HEK293T (cell line): Measurements from ENCODE around the gene ANK3.

Experiments used
- CTCF ChIA-PET: fragments of 350-600 bp; formaldehyde crosslinking; extraction: SDS; loops from one replicate; lab custom pipeline; 2021; ENCODE audit warnings: antibody characterized with exemption, inconsistent platforms; lab: Yijun Ruan, JAX
- POLR2A ChIA-PET: fragments of 350-600 bp; formaldehyde crosslinking; extraction: SDS; loops from one replicate; lab custom pipeline; 2020; ENCODE audit warnings: antibody characterized with exemption, inconsistent platforms; lab: Yijun Ruan, JAX
- DNase-seq: peaks from one replicate; pipeline ENCODE4 v3.0.0; 2012; ENCODE audit warnings: mixed read lengths; ENCODE audit errors: extremely low spot score
- ARNT ChIP-seq: fragments of 450-650 bp; IDR thresholded peaks from 2 replicates; pipeline ENCODE4 v1.6.1; 2017; ENCODE audit warnings: mild to moderate bottlenecking
- BHLHE40 ChIP-seq: fragments of 450-650 bp; IDR thresholded peaks from 2 replicates; pipeline ENCODE4 v1.6.1; 2016; ENCODE audit warnings: mild to moderate bottlenecking, moderate library complexity, borderline replicate concordance
- CTBP1 ChIP-seq: fragments of 450-650 bp; IDR thresholded peaks from 2 replicates; pipeline ENCODE4 v1.6.1; 2016; ENCODE audit warnings: borderline replicate concordance
- ELF4 ChIP-seq: fragments of 450-650 bp; IDR thresholded peaks from 2 replicates; pipeline ENCODE4 v1.6.1; 2017; ENCODE audit warnings: antibody characterized with exemption
- FOXA1 ChIP-seq: fragments of 450-650 bp; IDR thresholded peaks from 2 replicates; pipeline ENCODE4 v1.6.1; 2016; ENCODE audit warnings: mild to moderate bottlenecking
- FOXK2 ChIP-seq: fragments of 450-650 bp; IDR thresholded peaks from 2 replicates; pipeline ENCODE4 v1.6.1; 2016; ENCODE audit warnings: mild to moderate bottlenecking
- FOXM1 ChIP-seq: fragments of 450-650 bp; IDR thresholded peaks from 2 replicates; pipeline ENCODE4 v1.6.1; 2017; ENCODE audit warnings: mild to moderate bottlenecking, borderline replicate concordance
- HDGF ChIP-seq: fragments of 450-650 bp; IDR thresholded peaks from 2 replicates; pipeline ENCODE4 v1.6.1; 2017; ENCODE audit warnings: antibody characterized with exemption, borderline replicate concordance
- L3MBTL2 ChIP-seq: fragments of 450-650 bp; conservative IDR thresholded peaks from 2 replicates; pipeline ENCODE4 v1.6.1; 2016; ENCODE audit warnings: mild to moderate bottlenecking
- LEF1 ChIP-seq: fragments of 450-650 bp; IDR thresholded peaks from 2 replicates; pipeline ENCODE4 v1.6.1; 2017; ENCODE audit warnings: mild to moderate bottlenecking, borderline replicate concordance
- NFRKB ChIP-seq: fragments of 450-650 bp; IDR thresholded peaks from 2 replicates; pipeline ENCODE4 v1.6.1; 2016; ENCODE audit warnings: mild to moderate bottlenecking, moderate library complexity
- PKNOX1 ChIP-seq: fragments of 450-650 bp; IDR thresholded peaks from 2 replicates; pipeline ENCODE4 v1.6.1; 2016
- SP1 ChIP-seq: fragments of 450-650 bp; IDR thresholded peaks from 2 replicates; pipeline ENCODE4 v1.6.1; 2017
- SUZ12 ChIP-seq: fragments of 450-650 bp; IDR thresholded peaks from 2 replicates; pipeline ENCODE4 v1.6.1; 2016; ENCODE audit warnings: mild to moderate bottlenecking
- TARDBP ChIP-seq: fragments of 450-650 bp; IDR thresholded peaks from 2 replicates; pipeline ENCODE4 v1.6.1; 2016
- ZNF384 ChIP-seq: fragments of 450-650 bp; IDR thresholded peaks from 2 replicates; pipeline ENCODE4 v1.6.1; 2016

ANK3 gene

GRCh38 chr10:60389413-60390025 is at the start of gene ANK3:
TSS of gene ANK3 (minus strand) at chr10:60389875. CDS start at chr10:60389538, 337 bp downstream.
- POLR2A ChIA-PET = no interaction called here
- no peak for DNase-seq
- CTCF ChIA-PET = no interaction called here
- TF ChIP-seq FOXK2 (no peak), NFRKB (no peak), ELF4 (no peak)

GRCh38 chr10:60434418-60435046 is 44.9 kb upstream of the ANK3 start:
- POLR2A ChIA-PET = no interaction called here
- no peak for TF ChIP-seq HDGF
- TF ChIP-seq CTBP1 = no peak
- TF ChIP-seq TARDBP = no peak
- TF ChIP-seq LEF1 = no peak
- TF ChIP-seq ZNF384 = no peak
- TF ChIP-seq ELF4 = no peak
- TF ChIP-seq NFRKB = no peak
- no peak for TF ChIP-seq FOXM1
- TF ChIP-seq L3MBTL2 = no peak
- no peak for TF ChIP-seq ARNT
- no peak for TF ChIP-seq FOXA1
- no peak for TF ChIP-seq FOXK2
- no peak for TF ChIP-seq SP1
- DNase-seq = peak; percentile 50
- CTCF ChIA-PET = interaction anchor here (1.4 kb wide), 1 partner anchor 98 kb away, joined by 5 read pairs; no protein-coding TSS in a partner anchor

- ChIA-PET CTCF (interaction anchor here (0.6 to 1.4 kb wide), 2 partner anchors 11 to 98 kb away, joined by 4 to 5 read pairs; no protein-coding TSS in a partner anchor), POLR2A (no interaction called here)
- DNase-seq = no peak
- TF ChIP-seq LEF1 = no peak
- no peak for TF ChIP-seq CTBP1
- no peak for TF ChIP-seq PKNOX1
- no peak for TF ChIP-seq HDGF
- no peak for TF ChIP-seq ZNF384
- no peak for TF ChIP-seq SUZ12
- no peak for TF ChIP-seq FOXK2
- TF ChIP-seq BHLHE40 = no peak
- TF ChIP-seq ELF4 = no peak
- TF ChIP-seq L3MBTL2 = no peak
- TF ChIP-seq FOXA1 = no peak
- TF ChIP-seq ARNT = no peak
- TF ChIP-seq SP1 = no peak
- TF ChIP-seq FOXM1 = no peak
- TF ChIP-seq TARDBP = no peak
- TF ChIP-seq NFRKB = no peak
These were observed 44.0 kb upstream of the ANK3 start for GRCh38 chr10:60433684-60434083.

GRCh38 chr10:60430836-60431597 is 41.3 kb upstream of the ANK3 start:
- TF ChIP-seq HDGF (no peak), FOXK2 (no peak), SP1 (no peak), ELF4 (no peak), LEF1 (no peak), NFRKB (no peak), SUZ12 (no peak)

GRCh38 chr10:60430017-60430416 is 40.3 kb upstream of the ANK3 start:
- TF ChIP-seq TARDBP = no peak
- no peak for TF ChIP-seq PKNOX1
- TF ChIP-seq NFRKB = no peak
- TF ChIP-seq HDGF = no peak
- no peak for TF ChIP-seq SUZ12
- no peak for TF ChIP-seq LEF1
- no peak for TF ChIP-seq FOXM1
- no peak for TF ChIP-seq ELF4
- TF ChIP-seq BHLHE40 = no peak
- TF ChIP-seq ZNF384 = no peak
- no peak for TF ChIP-seq L3MBTL2
- no peak for DNase-seq
- CTCF ChIA-PET = no interaction called here
- POLR2A ChIA-PET = no interaction called here

More at GRCh38 chr10:60430836-60431597, 41.3 kb upstream of the ANK3 start:
- DNase-seq = no peak
- ChIA-PET CTCF (no interaction called here), POLR2A (no interaction called here)

- CTCF ChIA-PET = interaction anchor here (1.0 kb wide), 1 partner anchor 220 kb away, joined by 3 read pairs; no protein-coding TSS in a partner anchor
- POLR2A ChIA-PET = no interaction called here
- no peak for TF ChIP-seq FOXM1
- TF ChIP-seq PKNOX1 = no peak
- TF ChIP-seq L3MBTL2 = no peak
- TF ChIP-seq LEF1 = no peak
- no peak for TF ChIP-seq NFRKB
- TF ChIP-seq HDGF = no peak
- no peak for TF ChIP-seq ARNT
- TF ChIP-seq BHLHE40 = no peak
- no peak for TF ChIP-seq ELF4
- no peak for TF ChIP-seq ZNF384
- no peak for TF ChIP-seq FOXK2
- TF ChIP-seq SUZ12 = no peak
- TF ChIP-seq SP1 = no peak
- no peak for TF ChIP-seq CTBP1
- no peak for TF ChIP-seq FOXA1
- TF ChIP-seq TARDBP = no peak
- no peak for DNase-seq
These were observed 39.6 kb upstream of the ANK3 start for GRCh38 chr10:60429084-60429849.
